Breast epithelium (tissue), 4 donors: ENCODE measurements around the gene MBD3L5. TPM values are rescaled to one million over a fixed set of nuclear protein-coding genes. Genes with fewer than 3 reads are reported as not detected.

ENCODE experiments used
- DNase-seq, 2 donors: peaks; one replicate each; pipeline ENCODE4 v3.0.0-alpha.2; 2019; ENCODE audit warnings: low spot score in 2 of 2
- H3K27ac ChIP-seq, 2 donors: fragments of 200-600 bp; sonication (generic) in 1 of 2; one replicate each; pipeline ENCODE4 v1.5.1; 2016 to 2019; ENCODE audit warnings: mild to moderate bottlenecking in 1 of 2
- H3K27me3 ChIP-seq, 2 donors: fragments of 200-600 bp; sonication (generic) in 1 of 2; one replicate each; pipeline versions ENCODE4 v1.5.1 to v1.6.0; 2017 to 2019; ENCODE audit warnings: control low read depth in 1 of 2, mild to moderate bottlenecking in 1 of 2
- H3K36me3 ChIP-seq: fragments of 200-600 bp; one replicate; pipeline ENCODE4 v1.5.1; 2019
- H3K4me1 ChIP-seq, 2 donors: fragments of 200-600 bp; sonication (generic); one replicate each; pipeline ENCODE4 v1.5.1; 2016 to 2019; ENCODE audit warnings: control low read depth in 1 of 2
- H3K4me3 ChIP-seq, 3 donors: fragments of 200-600 bp; sonication (generic); 1 replicate in 2 of 3; 2 replicates in 1 of 3; pipeline ENCODE4 v1.5.1; 2016 to 2019; ENCODE audit warnings: mild to moderate bottlenecking in 3 of 3, moderate library complexity in 2 of 3
- H3K9me3 ChIP-seq, 2 donors: fragments of 200-600 bp; sonication (generic) in 1 of 2; one replicate each; pipeline ENCODE4 v1.5.1; 2016 to 2019; ENCODE audit warnings: control low read depth in 1 of 2
- POLR2A ChIP-seq: fragments of 450-650 bp; IDR thresholded peaks from one replicate; pipeline ENCODE4 v1.6.1; 2016; ENCODE audit warnings: antibody characterized with exemption, mild to moderate bottlenecking, moderate library complexity
- POLR2AphosphoS5 ChIP-seq, 3 donors: sonication (generic); formaldehyde crosslinking; IDR thresholded peaks; one replicate each; pipeline ENCODE4 v1.6.1; 2017; ENCODE audit warnings: antibody characterized with exemption in 3 of 3
- intact Hi-C: fragments of 100-400 bp; cut with DNase I; formaldehyde crosslinking; loops from one replicate; pipeline ENCODE4 v1.15.1; 2023; ENCODE audit warnings: low total_unique reads
- total RNA-seq, 3 donors: library from RNA; depleted of rRNA; stranded (reverse); fragments of >200 nt; gene quantifications; one replicate each; pipeline ENCODE4 v1.1.0, GENCODE V29; 2016
- TF ChIP-seq, protein P1 (sequence below), 3 donors: fragments of 450-650 bp; IDR thresholded peaks; one replicate each; pipeline ENCODE4 v1.5.1; 2016 to 2017; ENCODE audit warnings: antibody characterized with exemption in 3 of 3, mild to moderate bottlenecking in 3 of 3, moderate library complexity in 3 of 3

The MBD3L5 gene
- total RNA-seq, 3 donors from 2014 or later = not detected

DNA sequence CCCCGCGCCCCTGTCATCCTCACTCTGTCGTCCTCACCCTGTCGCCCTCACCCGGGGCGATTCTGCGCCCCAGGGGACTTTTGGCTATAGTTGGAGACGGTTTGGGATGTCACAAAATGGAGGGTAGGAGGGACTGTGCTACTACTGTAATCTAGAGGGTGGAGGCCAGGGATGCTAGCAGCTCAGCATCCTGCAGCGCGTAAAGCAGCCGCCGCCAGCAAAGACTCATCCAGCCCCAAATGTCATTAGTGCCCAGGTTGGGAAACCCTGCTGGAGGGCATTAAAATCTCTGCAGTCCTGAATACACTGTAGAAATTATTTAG lies 39.5 kb downstream of the MBD3L5 start:
- intact Hi-C loops = no loop called here
- peaks cover 0 to 5% of the 10 kb centered on the region in 2 donors for H3K4me1 ChIP-seq

DNA sequence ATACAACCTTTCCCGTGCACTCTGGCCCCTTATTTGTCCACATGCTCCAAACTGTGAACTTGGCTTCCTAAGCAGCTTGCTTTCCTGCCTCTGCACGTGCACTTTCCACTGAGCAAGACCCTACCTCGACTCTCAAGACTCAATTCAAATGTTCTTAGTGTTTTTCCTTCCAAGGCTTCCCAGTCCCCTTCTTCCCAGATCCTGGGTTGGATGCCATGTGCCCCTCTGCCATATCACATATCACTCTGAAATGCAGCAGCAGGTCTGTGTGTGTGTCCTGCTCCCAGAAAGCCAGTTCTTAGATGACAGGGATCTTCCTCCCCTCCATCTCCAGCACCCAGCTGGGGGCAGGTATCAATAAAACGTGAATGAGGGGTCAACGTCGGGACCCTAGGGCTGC lies 42.2 kb downstream of the MBD3L5 start:
- no peak for TF ChIP-seq POLR2AphosphoS5 (IDR thresholded peaks at IDR 0.05)
- no peak for TF ChIP-seq POLR2A
- TF ChIP-seq, protein P1, sequence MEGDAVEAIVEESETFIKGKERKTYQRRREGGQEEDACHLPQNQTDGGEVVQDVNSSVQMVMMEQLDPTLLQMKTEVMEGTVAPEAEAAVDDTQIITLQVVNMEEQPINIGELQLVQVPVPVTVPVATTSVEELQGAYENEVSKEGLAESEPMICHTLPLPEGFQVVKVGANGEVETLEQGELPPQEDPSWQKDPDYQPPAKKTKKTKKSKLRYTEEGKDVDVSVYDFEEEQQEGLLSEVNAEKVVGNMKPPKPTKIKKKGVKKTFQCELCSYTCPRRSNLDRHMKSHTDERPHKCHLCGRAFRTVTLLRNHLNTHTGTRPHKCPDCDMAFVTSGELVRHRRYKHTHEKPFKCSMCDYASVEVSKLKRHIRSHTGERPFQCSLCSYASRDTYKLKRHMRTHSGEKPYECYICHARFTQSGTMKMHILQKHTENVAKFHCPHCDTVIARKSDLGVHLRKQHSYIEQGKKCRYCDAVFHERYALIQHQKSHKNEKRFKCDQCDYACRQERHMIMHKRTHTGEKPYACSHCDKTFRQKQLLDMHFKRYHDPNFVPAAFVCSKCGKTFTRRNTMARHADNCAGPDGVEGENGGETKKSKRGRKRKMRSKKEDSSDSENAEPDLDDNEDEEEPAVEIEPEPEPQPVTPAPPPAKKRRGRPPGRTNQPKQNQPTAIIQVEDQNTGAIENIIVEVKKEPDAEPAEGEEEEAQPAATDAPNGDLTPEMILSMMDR (IDR thresholded peaks at IDR 0.05) = no peak
- intact Hi-C loops = no loop called here
- peaks cover 40% of the 10 kb centered on the region for H3K36me3 ChIP-seq

More for the DNA sequence above, 39.5 kb downstream of the MBD3L5 start:
- peaks cover 0 to 3% of the 10 kb centered on the region in 2 donors for H3K9me3 ChIP-seq
- peak overlapping the region; percentile 83 to 97 (median 89) for H3K4me3 ChIP-seq
- no peak for DNase-seq
- H3K27me3 ChIP-seq = no peaks in the 10 kb centered on the region
- TF ChIP-seq, protein P1 (IDR thresholded peaks at IDR 0.05) = no peak
- TF ChIP-seq POLR2A = no peak
- no peak for TF ChIP-seq POLR2AphosphoS5 (IDR thresholded peaks at IDR 0.05)
- peak overlapping the region; percentile 82 to 87 for H3K27ac ChIP-seq
- H3K36me3 ChIP-seq = peaks cover 19% of the 10 kb centered on the region

DNA sequence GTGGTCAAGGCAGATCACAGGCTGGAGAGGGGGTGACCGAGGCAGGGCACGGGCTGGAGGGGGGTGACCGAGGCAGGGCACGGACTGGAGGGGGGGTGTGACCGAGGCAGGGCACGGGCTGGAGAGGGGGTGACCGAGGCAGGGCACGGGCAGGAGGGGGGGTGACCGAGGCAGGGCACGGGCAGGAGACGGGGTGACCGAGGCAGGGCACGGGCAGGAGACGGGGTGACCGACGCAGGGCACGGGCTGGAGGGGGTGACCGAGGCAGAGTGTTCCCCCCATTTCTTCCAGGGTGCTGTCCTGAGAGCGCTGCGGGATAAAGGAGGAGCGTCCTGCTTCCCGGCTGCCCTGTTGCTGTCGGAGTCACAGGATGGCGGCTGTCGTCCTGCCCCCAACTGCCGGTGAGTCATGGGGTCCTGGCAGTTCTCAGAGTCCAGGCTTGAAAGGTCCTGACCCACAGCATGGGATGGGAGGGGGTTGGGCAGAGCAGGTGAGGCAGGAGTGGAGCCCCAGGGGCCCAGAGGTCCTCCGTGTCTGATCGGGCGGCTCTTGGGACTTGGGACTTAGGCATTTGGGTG lies 44.4 kb downstream of the MBD3L5 start:
- DNase-seq = no peak
- no peak overlapping the region for H3K27ac ChIP-seq
- no peaks in the 10 kb centered on the region for H3K27me3 ChIP-seq
- H3K4me3 ChIP-seq = no peak overlapping the region
- H3K9me3 ChIP-seq = peaks cover 49 to 52% of the 10 kb centered on the region in 2 donors
- H3K36me3 ChIP-seq = peaks cover 57% of the 10 kb centered on the region
- intact Hi-C loops = no loop called here
- H3K4me1 ChIP-seq = peaks cover 0 to 5% of the 10 kb centered on the region in 2 donors
- TF ChIP-seq, protein P1 (IDR thresholded peaks at IDR 0.05) = no peak
- no peak for TF ChIP-seq POLR2A
- no peak for TF ChIP-seq POLR2AphosphoS5 (IDR thresholded peaks at IDR 0.05)

More for the DNA sequence above, 42.2 kb downstream of the MBD3L5 start:
- Histone ChIP-seq H3K4me3 (no peak overlapping the region), H3K27ac (no peak overlapping the region), H3K4me1 (peaks cover 0 to 5% of the 10 kb centered on the region in 2 donors), H3K27me3 (no peaks in the 10 kb centered on the region), H3K9me3 (peaks cover 26 to 29% of the 10 kb centered on the region in 2 donors)
- DNase-seq = no peak

DNA sequence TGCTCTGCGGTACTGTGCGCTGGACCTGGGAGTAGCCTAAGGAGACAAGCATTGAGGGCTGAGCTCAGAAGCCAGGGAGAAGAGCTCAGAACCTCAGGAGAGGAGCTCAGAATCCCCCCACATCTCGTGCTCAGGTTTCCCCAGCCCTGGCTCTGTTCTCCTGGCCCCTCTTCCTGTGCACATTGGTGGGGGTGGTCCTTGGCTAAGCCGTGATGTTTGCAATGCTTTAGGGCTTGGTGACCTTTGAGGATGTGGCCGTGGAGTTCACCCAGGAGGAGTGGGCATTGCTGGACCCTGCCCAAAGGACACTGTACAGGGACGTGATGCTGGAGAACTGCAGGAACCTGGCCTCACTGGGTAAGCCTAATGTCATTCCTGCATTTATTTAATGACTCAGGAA lies 45.8 kb downstream of the MBD3L5 start:
- H3K9me3 ChIP-seq = peaks cover 62 to 65% of the 10 kb centered on the region in 2 donors
- H3K36me3 ChIP-seq = peaks cover 68% of the 10 kb centered on the region
- TF ChIP-seq POLR2A (no peak), POLR2AphosphoS5 (IDR thresholded peaks at IDR 0.05) (no peak)
- TF ChIP-seq, protein P1 (IDR thresholded peaks at IDR 0.05) = no peak
- no peak for DNase-seq
- H3K27ac ChIP-seq = no peak overlapping the region
- no peak overlapping the region for H3K4me3 ChIP-seq
- H3K27me3 ChIP-seq = no peaks in the 10 kb centered on the region
- intact Hi-C loops = no loop called here
- H3K4me1 ChIP-seq = no peaks in the 10 kb centered on the region

DNA sequence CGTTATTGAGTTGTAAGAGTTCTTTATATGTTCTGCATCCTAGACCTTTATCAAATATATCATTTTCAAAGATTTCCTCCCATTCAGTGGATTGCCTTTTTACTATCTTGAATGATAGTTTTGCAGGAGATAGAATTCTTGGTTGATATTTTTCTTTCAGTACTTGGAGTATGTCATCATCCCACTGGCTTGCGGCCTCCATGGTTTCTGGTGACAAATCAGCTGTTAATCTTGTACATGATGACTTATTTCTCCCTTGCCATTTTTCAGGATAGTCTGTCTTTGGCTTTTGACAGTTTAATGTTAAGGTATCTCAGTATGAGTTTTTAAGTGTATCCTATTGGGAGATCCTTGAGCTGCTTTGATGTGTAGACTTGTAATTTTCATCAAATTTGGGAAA lies 47.6 kb downstream of the MBD3L5 start:
- Histone ChIP-seq H3K36me3 (peaks cover 73% of the 10 kb centered on the region), H3K4me1 (no peaks in the 10 kb centered on the region), H3K27ac (no peak overlapping the region), H3K9me3 (peaks cover 81 to 84% of the 10 kb centered on the region in 2 donors), H3K27me3 (no peaks in the 10 kb centered on the region), H3K4me3 (no peak overlapping the region)
- intact Hi-C loops = no loop called here
- TF ChIP-seq, protein P1 (IDR thresholded peaks at IDR 0.05) = no peak
- TF ChIP-seq POLR2AphosphoS5 (IDR thresholded peaks at IDR 0.05) = no peak
- TF ChIP-seq POLR2A = no peak
- no peak for DNase-seq

Other genes with a start within 250 kb of the MBD3L5 start
- under 1 TPM in 2 of 3 donors, not detected in 1; 0.33 to 0.44 TPM for gene ADGRE1, start 143.0 kb upstream of the MBD3L5 start, total RNA-seq
- gene MBD3L2B, start 9.1 kb upstream of the MBD3L5 start, total RNA-seq = not detected
- gene MBD3L4, start 9.6 kb downstream of the MBD3L5 start, total RNA-seq = not detected
- not detected for gene MBD3L2, start 18.7 kb downstream of the MBD3L5 start, total RNA-seq
- not detected for gene MBD3L3, start 28.1 kb downstream of the MBD3L5 start, total RNA-seq
- gene ZNF557, start 39.1 kb downstream of the MBD3L5 start, total RNA-seq = 10 to 100 TPM in 2 of 3 donors, 1 to 10 TPM in 1; 7.2 to 18.3 (median 12.8) TPM